OCI-LY1 (cell line): Measurements from ENCODE around the gene LSAMP.

ENCODE experiments used
- CTCF ChIP-seq: fragments of 200-600 bp; sonication (generic), shearing (Covaris generic); IDR thresholded peaks from 2 replicates; pipeline ENCODE4 v1.5.1; 2017; ENCODE audit warnings: mild to moderate bottlenecking, antibody characterized with exemption, low read length, moderate library complexity, mixed read lengths
- EZH2 ChIP-seq: fragments of 200-600 bp; sonication (generic), shearing (Covaris generic); IDR thresholded peaks from 2 replicates; pipeline ENCODE4 v1.8.0; 2017; ENCODE audit warnings: borderline replicate concordance, mixed run types, mild to moderate bottlenecking, antibody characterized with exemption, low read length, moderate library complexity, mixed read lengths

GRCh38 chr3:116056280-116056679 lies 389.0 kb downstream of the LSAMP start:
- no peak for TF ChIP-seq EZH2
- no peak for TF ChIP-seq CTCF
